Midbrain (tissue), 1 donor: ENCODE results near the gene INAFM2.
A peak's percentile ranks its signal among the peaks of the same experiment; 100 is the strongest.

ENCODE experiments used
- DNase-seq: peaks from one replicate; lab custom pipeline; 2025; lab: John Stamatoyannopoulos, UW

Gene INAFM2

DNA sequence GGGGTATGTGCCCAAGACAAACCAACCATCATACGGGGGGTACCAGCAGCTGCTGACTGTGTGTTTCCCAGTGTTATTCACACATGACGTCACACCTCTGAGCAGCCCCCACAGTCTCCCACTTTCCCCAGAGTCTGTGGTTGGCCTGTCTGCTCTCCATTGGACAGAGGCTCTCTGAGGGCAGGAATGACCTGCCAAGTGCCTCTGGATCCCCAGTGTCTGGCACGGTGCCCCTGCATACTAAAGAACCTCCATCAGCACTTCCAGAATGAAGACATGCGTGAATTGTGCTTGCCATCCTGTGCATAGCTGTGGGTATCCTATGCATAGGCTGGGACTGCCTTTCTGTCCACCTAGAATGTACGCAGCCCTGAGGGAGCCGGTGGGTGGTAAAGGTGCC is 20.7 kb downstream of the INAFM2 start:
- DNase-seq = no peak

DNA sequence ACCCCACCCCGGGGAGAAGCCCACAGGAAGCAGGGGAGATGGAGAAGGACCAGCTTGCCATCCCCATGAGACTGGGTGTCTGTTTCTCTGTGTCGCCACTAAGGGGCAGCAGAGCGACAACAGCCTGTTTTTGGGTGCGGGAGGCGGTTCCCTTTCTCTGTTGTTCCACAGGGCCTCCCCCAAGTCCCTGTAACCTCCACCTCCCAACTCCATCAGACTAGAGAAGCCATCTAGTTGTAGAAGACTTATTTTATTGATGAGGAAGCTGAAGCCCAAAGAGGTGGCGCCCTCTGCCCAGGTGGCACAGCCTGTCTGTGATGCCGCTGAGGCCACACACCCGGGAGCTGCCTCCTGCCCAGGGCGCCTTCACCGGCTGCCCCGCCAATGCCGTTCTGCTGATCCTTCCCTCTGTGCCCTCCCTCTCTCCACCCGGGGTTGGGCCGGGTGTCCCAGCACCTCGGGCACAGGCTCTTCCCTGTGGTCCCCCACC is 21.2 kb downstream of the INAFM2 start:
- DNase-seq = peak; percentile 65

GRCh38 chr15:40345225-40345866 is 21.9 kb downstream of the INAFM2 start:
- no peak for DNase-seq

DNA sequence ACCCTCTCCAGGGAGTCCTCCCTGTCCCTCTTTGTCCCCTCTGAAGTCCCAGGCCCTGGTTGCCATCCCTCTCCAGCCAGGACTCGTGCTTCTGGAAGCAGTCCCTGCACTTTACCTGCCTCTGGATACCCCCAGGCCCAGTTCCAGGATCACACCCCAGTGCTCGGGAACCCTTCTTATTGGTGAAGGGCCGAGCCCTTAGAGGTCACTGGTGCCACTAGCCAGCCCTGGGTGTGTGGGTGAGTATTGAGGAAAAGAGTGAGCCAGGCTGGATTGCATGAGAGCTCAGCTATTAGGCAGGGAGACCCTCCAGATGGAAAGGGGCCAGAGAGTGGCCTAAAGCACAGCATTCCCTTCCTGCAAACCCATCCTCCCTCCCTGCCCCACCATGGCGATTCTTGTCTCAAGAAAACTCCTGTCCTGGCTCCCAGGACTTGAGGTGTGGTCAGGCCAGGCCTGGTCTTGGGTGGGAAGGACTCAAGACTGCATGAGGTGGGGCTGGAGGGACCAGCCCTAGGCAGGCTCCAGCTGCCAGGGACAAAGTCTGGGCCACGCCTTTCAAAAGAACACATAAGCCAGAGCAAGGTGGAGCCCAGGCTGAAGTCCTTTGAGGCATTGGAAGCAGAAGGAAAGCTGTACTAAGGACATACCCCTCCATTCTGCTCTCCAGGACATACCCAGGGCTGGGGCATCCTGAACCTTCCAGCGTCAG is 22.5 kb downstream of the INAFM2 start:
- DNase-seq = no peak

- DNase-seq = no peak
Observed at GRCh38 chr15:40346579-40347558, 23.4 kb downstream of the INAFM2 start.

GRCh38 chr15:40347559-40348473 is 24.3 kb downstream of the INAFM2 start:
- DNase-seq = no peak

DNA sequence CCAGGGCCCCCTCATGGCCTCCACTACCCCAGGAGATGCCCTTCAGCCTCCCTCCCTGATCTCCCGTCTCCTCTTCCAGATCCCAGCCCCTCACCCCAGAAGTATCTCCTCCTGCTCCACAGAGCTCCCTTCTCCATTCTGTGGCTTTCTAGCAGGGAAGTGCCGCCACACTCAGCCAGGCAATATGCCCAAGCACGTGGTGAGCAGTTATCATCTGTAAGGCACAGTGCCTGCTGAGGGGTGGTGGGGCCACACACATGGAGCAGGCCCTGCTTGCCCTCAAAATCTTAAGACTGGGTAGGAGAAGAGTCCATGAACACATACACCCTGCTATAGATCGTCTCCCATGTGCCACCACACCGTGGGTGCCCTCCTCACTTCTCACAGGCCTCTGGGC is 25.0 kb downstream of the INAFM2 start:
- no peak for DNase-seq

GRCh38 chr15:40349163-40349562 is 25.7 kb downstream of the INAFM2 start:
- no peak for DNase-seq

GRCh38 chr15:40352281-40352901 is 28.9 kb downstream of the INAFM2 start:
- DNase-seq = no peak

DNA sequence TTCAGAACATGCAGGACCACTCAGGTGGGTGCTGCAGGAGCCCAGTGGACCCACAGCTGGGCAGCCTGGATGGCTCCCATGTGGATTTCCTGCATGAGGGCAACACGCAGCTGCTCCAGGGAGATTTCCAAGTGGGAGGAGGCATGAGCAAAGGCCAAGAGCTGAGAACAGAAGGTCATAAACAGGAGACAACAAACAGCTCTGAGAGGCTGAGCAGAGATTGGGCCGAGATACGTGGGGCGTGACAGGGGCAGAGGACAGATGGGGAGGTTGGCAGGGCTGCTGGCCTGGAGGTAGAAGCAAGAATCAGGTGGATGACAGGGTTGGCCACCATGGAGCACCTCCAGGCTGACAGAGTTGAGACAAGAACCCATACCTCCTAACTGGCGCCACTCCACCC is 30.2 kb downstream of the INAFM2 start:
- no peak for DNase-seq

GRCh38 chr15:40354408-40355171 is 31.1 kb downstream of the INAFM2 start:
- peak; percentile 9 for DNase-seq

- DNase-seq = no peak
Observed at GRCh38 chr15:40355976-40356585, 32.6 kb downstream of the INAFM2 start.

DNA sequence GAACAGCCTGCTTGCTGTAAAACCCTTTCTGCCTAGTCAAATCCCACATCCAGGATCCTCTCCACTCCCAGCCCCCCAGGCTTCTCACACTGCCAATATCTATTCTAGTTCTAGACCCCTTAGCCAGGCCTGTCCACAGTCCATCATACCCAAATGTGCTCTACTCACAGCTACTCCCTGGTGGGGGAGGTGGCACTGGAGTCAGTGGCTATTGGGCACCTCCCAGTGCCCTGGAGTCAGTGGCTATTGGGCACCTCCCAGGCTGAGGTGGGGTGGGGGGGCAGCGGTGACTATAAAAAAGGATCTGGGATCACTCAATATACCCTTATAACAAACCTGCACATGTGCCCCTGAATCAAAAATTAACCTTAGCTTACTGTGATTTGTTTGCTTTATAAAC is 33.8 kb downstream of the INAFM2 start:
- DNase-seq = no peak

DNA sequence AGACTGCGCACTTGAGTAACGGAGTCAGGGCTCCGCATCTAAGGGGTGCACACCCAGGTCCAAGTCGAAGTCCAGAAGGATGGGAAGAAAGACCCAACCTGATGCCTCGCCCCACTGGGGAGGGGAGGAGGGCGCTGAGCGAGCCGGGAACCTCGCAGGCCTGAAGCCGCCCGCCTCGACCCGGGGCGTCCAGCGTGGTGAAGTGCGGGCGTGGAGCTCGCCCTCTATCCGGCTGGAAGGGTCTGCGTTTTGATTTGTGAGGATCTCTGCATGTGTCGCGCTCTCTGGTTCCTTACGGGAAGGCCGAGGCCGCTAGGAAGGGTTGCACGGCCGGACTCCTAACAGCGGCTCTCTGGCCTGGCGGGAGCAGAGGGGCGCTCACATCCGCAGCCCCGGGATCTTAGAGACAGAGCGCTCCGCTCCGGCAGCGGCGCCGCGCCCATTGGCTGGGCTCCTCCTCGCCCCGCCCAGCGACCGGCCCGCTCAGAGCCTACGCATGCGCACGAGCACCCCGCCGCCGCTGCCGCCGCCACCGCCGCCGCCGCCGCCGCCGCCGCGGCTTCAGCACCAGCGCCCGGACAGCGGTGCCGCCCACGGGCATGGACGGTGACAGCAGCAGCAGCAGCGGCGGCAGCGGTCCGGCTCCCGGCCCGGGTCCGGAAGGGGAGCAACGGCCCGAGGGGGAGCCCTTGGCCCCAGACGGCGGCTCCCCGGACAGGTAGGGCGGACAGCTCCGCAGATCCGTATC is 34.4 kb downstream of the INAFM2 start, which contains the start of gene DISP2:
Gene DISP2 (plus strand): TSS at position 497 of the 748 bp plus-strand sequence. CDS start 103 bp downstream, at position 600.
- peak; percentile 85 for DNase-seq

DNA sequence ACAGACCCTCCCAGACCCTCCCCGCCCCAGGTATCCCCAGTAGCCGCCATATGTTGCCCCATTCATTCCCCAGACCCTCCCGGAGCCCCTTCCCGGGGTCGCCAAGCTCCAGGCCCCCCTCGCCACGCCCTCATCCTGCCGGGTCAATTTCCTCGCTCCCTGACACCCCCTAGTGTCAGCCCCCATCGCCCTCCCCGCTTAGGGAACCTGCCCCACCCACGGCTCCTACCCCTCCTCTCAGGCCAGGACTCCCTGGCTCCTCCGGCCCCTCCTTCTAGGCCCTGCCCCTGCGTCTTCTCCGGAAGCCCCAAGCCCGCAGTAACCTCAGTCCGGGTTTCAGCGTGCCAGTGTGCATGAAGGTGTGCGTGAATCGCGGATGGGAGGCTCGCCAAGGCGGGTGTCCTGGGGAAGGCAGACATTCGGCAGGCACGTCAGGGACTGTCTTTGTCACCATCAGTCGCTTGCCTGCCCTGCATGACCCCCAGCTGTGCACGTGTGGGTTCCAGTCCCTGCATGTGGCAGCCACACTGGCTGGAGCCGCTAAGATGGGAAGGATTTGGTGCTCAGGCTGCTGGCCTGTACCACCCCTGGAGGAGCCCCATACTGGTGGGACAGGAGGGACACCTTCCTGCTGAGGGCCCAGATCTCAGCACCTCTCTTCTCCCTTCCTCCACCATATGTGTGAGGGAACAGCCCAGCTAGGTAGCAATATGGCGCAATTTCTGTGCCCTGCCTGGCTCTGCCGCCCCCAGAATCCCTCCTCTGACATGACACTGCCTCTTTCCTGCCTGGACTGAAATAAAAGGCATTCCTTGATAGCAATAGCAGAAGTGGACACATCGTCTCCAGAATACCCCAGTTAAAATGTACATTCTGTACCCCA is 35.2 kb downstream of the INAFM2 start:
- no peak for DNase-seq

GRCh38 chr15:40360015-40360414 is 36.5 kb downstream of the INAFM2 start:
- DNase-seq = no peak

DNA sequence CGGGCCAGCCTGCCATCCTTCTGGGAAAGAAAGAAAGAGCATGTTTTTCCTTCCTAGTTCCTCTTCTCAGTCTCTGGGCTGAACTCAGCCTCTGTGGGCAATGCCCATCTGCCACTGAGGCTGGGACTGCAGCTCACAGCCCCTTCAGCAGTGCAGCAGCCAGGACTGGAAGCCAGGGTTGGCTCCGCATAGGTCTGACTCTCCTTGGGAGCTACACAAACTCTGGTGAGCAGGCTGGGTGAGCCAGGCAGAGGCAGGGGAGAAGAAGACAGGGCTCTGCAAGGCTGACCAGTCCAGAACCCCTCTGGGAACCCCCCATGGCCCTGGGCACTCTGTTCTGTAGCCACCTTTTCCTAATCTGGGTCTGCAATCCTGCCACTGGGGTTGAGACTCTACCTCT is 38.1 kb downstream of the INAFM2 start:
- DNase-seq = no peak

DNA sequence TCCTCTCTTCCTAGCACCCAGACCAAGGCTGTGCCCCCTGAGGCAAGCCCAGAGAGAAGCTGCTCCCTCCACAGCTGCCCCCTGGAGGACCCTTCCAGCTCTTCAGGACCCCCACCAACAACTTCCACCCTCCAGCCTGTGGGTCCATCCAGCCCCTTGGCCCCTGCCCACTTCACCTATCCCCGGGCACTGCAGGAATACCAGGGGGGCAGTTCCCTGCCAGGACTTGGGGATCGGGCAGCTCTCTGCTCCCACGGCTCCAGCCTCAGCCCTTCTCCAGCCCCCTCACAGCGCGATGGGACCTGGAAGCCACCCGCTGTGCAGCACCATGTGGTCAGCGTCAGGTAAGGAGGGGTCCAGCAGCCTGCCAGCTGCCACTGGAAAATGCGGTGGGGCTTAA is 40.1 kb downstream of the INAFM2 start:
- no peak for DNase-seq
